ENCODE data around the gene FIBP.

Gene FIBP

DNA sequence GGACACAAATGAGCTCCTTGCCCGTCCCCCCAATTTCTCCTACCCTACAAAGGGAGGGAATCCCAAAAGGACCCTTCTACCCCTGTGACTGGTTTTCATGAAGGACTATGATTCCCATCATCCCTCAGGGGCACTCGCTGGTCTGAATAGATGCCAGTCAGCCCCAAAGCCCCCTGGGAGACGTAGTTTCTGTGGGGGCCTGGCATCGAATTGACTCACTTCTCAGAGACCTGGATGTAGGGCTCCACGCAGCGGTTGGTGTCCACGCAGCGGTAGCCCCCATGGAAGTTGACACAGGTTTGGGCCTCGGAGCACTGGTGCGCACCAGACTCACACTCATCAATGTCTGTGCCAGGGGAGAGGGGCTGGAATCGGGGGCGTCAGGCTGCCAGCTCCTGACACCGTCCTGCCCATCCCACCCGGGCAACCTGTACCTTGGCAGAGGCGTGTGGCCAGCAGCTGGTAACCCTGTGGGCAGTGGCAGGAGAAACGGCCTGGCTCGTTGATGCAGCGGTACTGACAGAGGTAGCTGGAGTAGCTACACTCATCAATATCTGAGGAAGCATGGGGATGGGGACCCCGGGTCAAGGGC lies 20.1 kb downstream of the FIBP start:
- peaks cover 47 to 54% of the 10 kb centered on the region in 2 donors for H3K36me3 ChIP-seq (ENCODE audit: control insufficient read depth in 2 of 2, insufficient read depth in 2 of 2, low read length in 2 of 2)
- no peak overlapping the region for H3K4me3 ChIP-seq (ENCODE audit: low read length in 2 of 2)
- peak overlapping the region; percentile 31 for H3K27ac ChIP-seq (ENCODE audit: low read length)
- no peak overlapping the region for H3K9ac ChIP-seq (ENCODE audit: low read length in 2 of 2)
- H3K4me1 ChIP-seq (ENCODE audit: control insufficient read depth, insufficient read depth, low read length), result peaks cover 43% of the 10 kb centered on the region
- H3K27me3 ChIP-seq (ENCODE audit: control insufficient read depth in 1 of 2, insufficient read depth in 2 of 2, low read length in 2 of 2), result no peaks in the 10 kb centered on the region
- no peaks in the 10 kb centered on the region for H3K9me3 ChIP-seq (ENCODE audit: control insufficient read depth in 2 of 2, low read length in 2 of 2)

- Histone ChIP-seq H3K4me3 (ENCODE audit: low read length in 2 of 2) (no peak overlapping the region), H3K4me1 (ENCODE audit: control insufficient read depth, insufficient read depth, low read length) (peaks cover 48% of the 10 kb centered on the region), H3K36me3 (ENCODE audit: control insufficient read depth in 2 of 2, insufficient read depth in 2 of 2, low read length in 2 of 2) (peaks cover 53 to 57% of the 10 kb centered on the region in 2 donors), H3K27ac (ENCODE audit: low read length) (peak overlapping the region; percentile 18), H3K27me3 (ENCODE audit: control insufficient read depth in 1 of 2, insufficient read depth in 2 of 2, low read length in 2 of 2) (no peaks in the 10 kb centered on the region), H3K9me3 (ENCODE audit: control insufficient read depth in 2 of 2, low read length in 2 of 2) (no peaks in the 10 kb centered on the region), H3K9ac (ENCODE audit: low read length in 2 of 2) (no peak overlapping the region)
Measured at GRCh38 chr11:65867284-65868071, 20.8 kb downstream of the FIBP start.

GRCh38 chr11:65866509-65867283 lies 21.6 kb downstream of the FIBP start:
- Histone ChIP-seq H3K27ac (ENCODE audit: low read length) (no peak overlapping the region), H3K4me3 (ENCODE audit: low read length in 2 of 2) (no peak overlapping the region), H3K9ac (ENCODE audit: low read length in 2 of 2) (no peak overlapping the region), H3K27me3 (ENCODE audit: control insufficient read depth in 1 of 2, insufficient read depth in 2 of 2, low read length in 2 of 2) (no peaks in the 10 kb centered on the region), H3K9me3 (ENCODE audit: control insufficient read depth in 2 of 2, low read length in 2 of 2) (no peaks in the 10 kb centered on the region), H3K4me1 (ENCODE audit: control insufficient read depth, insufficient read depth, low read length) (peaks cover 50% of the 10 kb centered on the region), H3K36me3 (ENCODE audit: control insufficient read depth in 2 of 2, insufficient read depth in 2 of 2, low read length in 2 of 2) (peaks cover 53 to 64% of the 10 kb centered on the region in 2 donors)

GRCh38 chr11:65865550-65866172 lies 22.6 kb downstream of the FIBP start:
- Histone ChIP-seq H3K4me1 (ENCODE audit: control insufficient read depth, insufficient read depth, low read length) (peaks cover 50% of the 10 kb centered on the region), H3K9ac (ENCODE audit: low read length in 2 of 2) (no peak overlapping the region), H3K9me3 (ENCODE audit: control insufficient read depth in 2 of 2, low read length in 2 of 2) (no peaks in the 10 kb centered on the region), H3K36me3 (ENCODE audit: control insufficient read depth in 2 of 2, insufficient read depth in 2 of 2, low read length in 2 of 2) (peaks cover 51 to 63% of the 10 kb centered on the region in 2 donors), H3K27ac (ENCODE audit: low read length) (peak overlapping the region; percentile 37), H3K4me3 (ENCODE audit: low read length in 2 of 2) (no peak overlapping the region), H3K27me3 (ENCODE audit: control insufficient read depth in 1 of 2, insufficient read depth in 2 of 2, low read length in 2 of 2) (no peaks in the 10 kb centered on the region)

GRCh38 chr11:65864706-65865471 lies 23.4 kb downstream of the FIBP start:
- Histone ChIP-seq H3K36me3 (ENCODE audit: control insufficient read depth in 2 of 2, insufficient read depth in 2 of 2, low read length in 2 of 2) (peaks cover 48 to 61% of the 10 kb centered on the region in 2 donors), H3K4me3 (ENCODE audit: low read length in 2 of 2) (no peak overlapping the region), H3K4me1 (ENCODE audit: control insufficient read depth, insufficient read depth, low read length) (peaks cover 46% of the 10 kb centered on the region), H3K9ac (ENCODE audit: low read length in 2 of 2) (no peak overlapping the region), H3K27ac (ENCODE audit: low read length) (peak overlapping the region; percentile 37), H3K9me3 (ENCODE audit: control insufficient read depth in 2 of 2, low read length in 2 of 2) (no peaks in the 10 kb centered on the region), H3K27me3 (ENCODE audit: control insufficient read depth in 1 of 2, insufficient read depth in 2 of 2, low read length in 2 of 2) (no peaks in the 10 kb centered on the region)

DNA sequence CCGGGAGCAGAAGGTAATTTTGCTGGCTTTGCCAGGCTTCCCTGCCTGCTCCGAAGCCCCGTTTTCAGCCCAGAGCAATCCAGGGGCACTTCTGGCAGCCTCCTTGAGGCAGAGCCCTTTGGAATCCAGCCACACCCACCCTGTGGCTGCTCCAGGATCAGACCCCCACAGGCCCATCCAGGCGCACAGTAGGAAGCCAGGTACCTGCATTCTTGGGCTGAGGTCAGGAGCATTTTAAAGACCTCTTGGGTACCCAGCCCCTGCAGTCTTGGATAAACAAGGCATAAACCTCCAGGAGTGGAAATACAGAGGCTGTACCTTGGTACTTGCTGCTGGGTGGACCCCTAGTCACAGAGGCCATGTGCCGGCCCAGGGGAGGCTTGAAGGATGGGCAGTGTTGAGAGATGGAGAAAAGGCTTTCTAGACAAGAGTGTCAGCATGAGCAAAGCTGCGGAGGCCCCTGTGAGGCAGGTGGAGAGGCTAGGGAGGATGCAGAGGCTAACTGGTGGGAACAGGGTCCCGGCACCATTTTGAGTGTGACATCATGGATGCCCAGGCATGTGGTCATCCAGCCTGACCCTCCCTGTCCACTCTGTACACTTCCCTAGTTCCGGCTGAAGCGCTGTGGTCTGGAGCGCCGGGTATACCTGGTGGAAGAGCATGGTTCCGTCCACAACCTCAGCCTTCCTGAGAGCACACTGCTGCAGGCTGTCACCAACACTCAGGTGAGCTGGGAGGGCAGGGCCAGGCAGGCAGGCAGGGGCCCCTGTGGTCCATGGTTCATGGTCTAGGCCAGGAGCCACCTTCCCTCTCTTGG lies 24.2 kb downstream of the FIBP start:
- Histone ChIP-seq H3K4me1 (ENCODE audit: control insufficient read depth, insufficient read depth, low read length) (peaks cover 47% of the 10 kb centered on the region), H3K27me3 (ENCODE audit: control insufficient read depth in 1 of 2, insufficient read depth in 2 of 2, low read length in 2 of 2) (no peaks in the 10 kb centered on the region), H3K9ac (ENCODE audit: low read length in 2 of 2) (peak overlapping the region in 1 of 2 donors; percentile 5), H3K36me3 (ENCODE audit: control insufficient read depth in 2 of 2, insufficient read depth in 2 of 2, low read length in 2 of 2) (peaks cover 43 to 56% of the 10 kb centered on the region in 2 donors), H3K27ac (ENCODE audit: low read length) (peak overlapping the region; percentile 100), H3K4me3 (ENCODE audit: low read length in 2 of 2) (no peak overlapping the region), H3K9me3 (ENCODE audit: control insufficient read depth in 2 of 2, low read length in 2 of 2) (no peaks in the 10 kb centered on the region)

DNA sequence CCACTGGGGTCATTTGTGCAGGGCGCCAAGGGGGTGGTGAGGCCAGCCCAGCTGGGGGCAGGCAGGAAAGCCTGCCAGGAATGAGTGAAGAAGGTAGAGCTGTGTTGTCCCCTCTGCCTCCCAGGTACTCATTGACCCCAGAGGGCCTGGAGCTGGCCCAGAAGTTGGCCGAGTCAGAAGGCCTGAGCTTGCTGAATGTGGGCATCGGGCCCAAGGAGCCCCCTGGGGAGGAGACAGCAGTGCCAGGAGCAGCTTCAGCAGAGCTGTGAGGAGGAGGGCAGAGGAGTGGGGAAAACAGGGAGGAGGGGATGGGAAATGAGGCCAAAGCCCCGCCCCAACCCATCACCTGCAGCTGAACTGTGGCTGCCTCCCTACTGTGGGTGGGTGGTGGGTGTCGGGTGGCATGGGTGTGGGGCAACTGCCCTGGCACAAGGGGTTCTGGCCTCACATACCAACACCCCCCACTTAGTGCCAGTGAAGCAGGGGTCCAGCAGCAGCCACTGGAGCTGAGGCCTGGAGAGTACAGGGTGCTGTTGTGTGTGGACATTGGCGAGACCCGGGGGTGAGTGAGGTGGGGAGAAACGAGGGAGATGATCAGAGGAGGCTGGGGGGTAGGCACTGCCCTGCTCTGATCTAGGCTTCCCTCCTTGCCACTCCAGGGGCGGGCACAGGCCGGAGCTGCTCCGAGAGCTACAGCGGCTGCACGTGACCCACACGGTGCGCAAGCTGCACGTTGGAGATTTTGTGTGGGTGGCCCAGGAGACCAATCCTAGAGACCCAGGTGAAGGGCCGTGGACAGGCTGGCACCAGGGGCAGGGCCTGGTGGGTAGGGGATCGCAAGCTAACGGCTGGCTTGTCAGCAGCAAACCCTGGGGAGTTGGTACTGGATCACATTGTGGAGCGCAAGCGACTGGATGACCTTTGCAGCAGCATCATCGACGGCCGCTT lies 25.1 kb downstream of the FIBP start:
- no peaks in the 10 kb centered on the region for H3K9me3 ChIP-seq (ENCODE audit: control insufficient read depth in 2 of 2, low read length in 2 of 2)
- H3K4me3 ChIP-seq (ENCODE audit: low read length in 2 of 2), result no peak overlapping the region
- H3K27me3 ChIP-seq (ENCODE audit: control insufficient read depth in 1 of 2, insufficient read depth in 2 of 2, low read length in 2 of 2), result no peaks in the 10 kb centered on the region
- peaks cover 34 to 48% of the 10 kb centered on the region in 2 donors for H3K36me3 ChIP-seq (ENCODE audit: control insufficient read depth in 2 of 2, insufficient read depth in 2 of 2, low read length in 2 of 2)
- H3K4me1 ChIP-seq (ENCODE audit: control insufficient read depth, insufficient read depth, low read length), result peaks cover 51% of the 10 kb centered on the region
- peak overlapping the region; percentile 100 for H3K27ac ChIP-seq (ENCODE audit: low read length)
- H3K9ac ChIP-seq (ENCODE audit: low read length in 2 of 2), result peak overlapping the region in 1 of 2 donors; percentile 29

DNA sequence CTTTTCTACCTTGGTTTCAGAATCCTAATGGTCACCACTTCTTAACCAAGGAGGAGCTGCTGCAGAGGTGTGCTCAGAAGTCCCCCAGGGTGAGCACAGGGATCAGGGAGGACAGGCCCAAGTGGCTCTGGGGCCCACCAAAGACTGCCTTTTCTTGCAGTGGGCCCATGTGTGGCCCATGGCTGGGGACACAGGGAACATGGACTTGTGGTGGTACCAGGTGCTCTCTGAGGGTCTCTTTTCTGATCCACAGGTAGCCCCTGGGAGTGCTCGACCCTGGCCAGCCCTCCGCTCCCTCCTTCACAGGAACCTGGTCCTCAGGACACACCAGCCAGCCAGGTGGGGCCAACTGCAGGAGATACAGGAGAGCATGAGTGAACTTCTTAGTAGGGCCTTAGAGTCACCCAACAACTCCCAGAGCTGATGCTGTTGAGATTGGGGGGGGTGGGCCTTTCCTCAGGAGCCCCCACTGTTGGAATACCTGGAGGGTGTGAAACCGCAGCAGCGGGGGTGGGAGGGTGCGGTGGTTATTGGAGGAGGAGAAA lies 26.0 kb downstream of the FIBP start:
- peak overlapping the region in 1 of 2 donors; percentile 98 for H3K4me3 ChIP-seq (ENCODE audit: low read length in 2 of 2)

More for the DNA sequence above, 26.0 kb downstream of the FIBP start:
- Histone ChIP-seq H3K9me3 (ENCODE audit: control insufficient read depth in 2 of 2, low read length in 2 of 2) (no peaks in the 10 kb centered on the region), H3K27ac (ENCODE audit: low read length) (peak overlapping the region; percentile 100), H3K27me3 (ENCODE audit: control insufficient read depth in 1 of 2, insufficient read depth in 2 of 2, low read length in 2 of 2) (no peaks in the 10 kb centered on the region), H3K36me3 (ENCODE audit: control insufficient read depth in 2 of 2, insufficient read depth in 2 of 2, low read length in 2 of 2) (peaks cover 30 to 45% of the 10 kb centered on the region in 2 donors), H3K9ac (ENCODE audit: low read length in 2 of 2) (peak overlapping the region; percentile 21 to 85), H3K4me1 (ENCODE audit: control insufficient read depth, insufficient read depth, low read length) (peaks cover 49% of the 10 kb centered on the region)
